Neuronal stem cell (in vitro differentiated cells): ENCODE results near the gene ZFP92.

Experiments
- DNase-seq: peaks from one replicate; pipeline ENCODE4 v3.0.0-alpha.2; 2013; ENCODE audit warnings: low spot score
- H2AFZ ChIP-seq: one replicate; pipeline ENCODE4 v1.6.1; 2013; ENCODE audit warnings: mild to moderate bottlenecking, low read length, inconsistent platforms
- H2AK5ac ChIP-seq: 2 replicates; pipeline ENCODE4 v1.6.1; 2013; ENCODE audit warnings: low read depth, mild to moderate bottlenecking, inconsistent platforms, low read length, moderate library complexity, mixed read lengths
- H2BK120ac ChIP-seq: 2 replicates; pipeline ENCODE4 v1.6.1; 2013; ENCODE audit warnings: low read depth, mild to moderate bottlenecking, inconsistent platforms, low read length, moderate library complexity, mixed read lengths
- H2BK12ac ChIP-seq: one replicate; pipeline ENCODE4 v1.6.1; 2013; ENCODE audit warnings: low read length, inconsistent platforms
- H2BK15ac ChIP-seq: 2 replicates; pipeline ENCODE4 v1.6.1; 2013; ENCODE audit warnings: mild to moderate bottlenecking, low read length, inconsistent platforms, mixed read lengths
- H2BK5ac ChIP-seq: one replicate; pipeline ENCODE4 v1.6.1; 2013; ENCODE audit warnings: inconsistent platforms, mild to moderate bottlenecking, low read length, moderate library complexity
- H3K14ac ChIP-seq: one replicate; pipeline ENCODE4 v1.6.1; 2013; ENCODE audit warnings: low read length, inconsistent platforms
- H3K18ac ChIP-seq: 2 replicates; pipeline ENCODE4 v1.6.1; 2013; ENCODE audit warnings: low read length, inconsistent platforms
- H3K23ac ChIP-seq: 2 replicates; pipeline ENCODE4 v1.6.1; 2013; ENCODE audit warnings: low read depth, mild to moderate bottlenecking, mixed read lengths, low read length, inconsistent platforms; ENCODE audit not compliant: poor library complexity
- H3K27ac ChIP-seq: replicated peaks from 3 replicates; pipeline ENCODE4 v1.5.1; 2013; ENCODE audit warnings: low read length, inconsistent platforms
- H3K27me3 ChIP-seq, 3 experiments: 2 replicates each; pipeline ENCODE4 v1.6.1; 2013; ENCODE audit warnings: low read length in 3 of 3, mild to moderate bottlenecking in 2 of 3, inconsistent platforms in 1 of 3, low read depth in 1 of 3, mixed read lengths in 1 of 3, moderate library complexity in 1 of 3; ENCODE audit not compliant: control insufficient read depth in 3 of 3, insufficient read depth in 3 of 3
- H3K36me3 ChIP-seq, 2 donors: replicated peaks in 1 of 2; 2 replicates each; pipeline ENCODE4 v1.6.1; 2013; ENCODE audit warnings: low read length in 2 of 2; ENCODE audit not compliant: control insufficient read depth in 2 of 2, insufficient read depth in 2 of 2
- H3K4ac ChIP-seq: 2 replicates; pipeline ENCODE4 v1.6.1; 2013; ENCODE audit warnings: inconsistent platforms, mild to moderate bottlenecking, low read length, moderate library complexity
- H3K4me1 ChIP-seq, 2 donors: 1 replicate in 1 of 2; 2 replicates in 1 of 2; pipeline ENCODE4 v1.6.1; 2013; ENCODE audit warnings: low read length in 2 of 2, low read depth in 1 of 2; ENCODE audit not compliant: control insufficient read depth in 2 of 2, insufficient read depth in 1 of 2
- H3K4me2 ChIP-seq: one replicate; pipeline ENCODE4 v1.6.1; 2013; ENCODE audit warnings: mild to moderate bottlenecking, low read length, inconsistent platforms; ENCODE audit not compliant: insufficient read depth, poor library complexity, severe bottlenecking
- H3K4me3 ChIP-seq, 2 donors: 2 replicates each; pipeline ENCODE4 v1.5.1; 2013; ENCODE audit warnings: low read length in 2 of 2, mild to moderate bottlenecking in 2 of 2, inconsistent platforms in 1 of 2, moderate library complexity in 1 of 2
- H3K79me1 ChIP-seq: one replicate; pipeline ENCODE4 v1.6.1; 2013; ENCODE audit warnings: low read depth, mild to moderate bottlenecking, inconsistent platforms, low read length, moderate library complexity
- H3K9ac ChIP-seq: one replicate; pipeline ENCODE4 v1.6.1; 2013; ENCODE audit warnings: mild to moderate bottlenecking, low read depth, low read length, inconsistent platforms; ENCODE audit not compliant: poor library complexity
- H3K9me3 ChIP-seq, 2 donors: replicated peaks in 1 of 2; 2 replicates each; pipeline versions ENCODE3 to v1.6.1; 2013; ENCODE audit warnings: low read length in 2 of 2, mild to moderate bottlenecking in 2 of 2, inconsistent platforms in 1 of 2, low read depth in 1 of 2, mixed read lengths in 1 of 2, moderate library complexity in 1 of 2; ENCODE audit not compliant: control insufficient read depth in 2 of 2, insufficient read depth in 1 of 2
- H4K8ac ChIP-seq: one replicate; pipeline ENCODE4 v1.6.1; 2013; ENCODE audit warnings: low read depth, mild to moderate bottlenecking, inconsistent platforms, low read length, moderate library complexity
- H4K91ac ChIP-seq: one replicate; pipeline ENCODE4 v1.6.1; 2013; ENCODE audit warnings: low read length, low read depth, mild to moderate bottlenecking, inconsistent platforms; ENCODE audit not compliant: poor library complexity
- WGBS, 2 donors: extraction: QIAGEN DNeasy Blood & Tissue Kit; methylation state at CpG; one replicate each; pipeline ENCODE4 v1.1.7; 2013; ENCODE audit warnings: missing lambda C conversion rate in 2 of 2, mixed read lengths in 1 of 2; ENCODE audit not compliant: insufficient read length in 2 of 2, insufficient replicate concordance in 1 of 2; ENCODE audit errors: extremely low coverage in 2 of 2; 5-methylcytosine and 5-hydroxymethylcytosine counted together

Gene ZFP92

GRCh38 chrX:153448556-153449367, 37.5 kb downstream of the ZFP92 start:
- Histone ChIP-seq H3K4me1 (no peaks in the 10 kb centered on the region), H3K9me3 (no peaks in the 10 kb centered on the region), H3K23ac (no peak overlapping the region), H2AFZ (no peak overlapping the region), H3K27me3 (peaks cover 0 to 17% (median 0%) of the 10 kb centered on the region in 3 experiments), H3K27ac (no peak overlapping the region), H3K4ac (no peak overlapping the region), H4K91ac (no peak overlapping the region), H2BK5ac (no peak overlapping the region), H2AK5ac (no peak overlapping the region), H3K4me3 (no peak overlapping the region), H3K18ac (no peak overlapping the region), H2BK120ac (no peak overlapping the region), H2BK15ac (no peak overlapping the region), H3K4me2 (no peak overlapping the region), H3K36me3 (peaks cover 2 to 8% of the 10 kb centered on the region in 2 donors), H2BK12ac (no peak overlapping the region), H3K79me1 (peaks cover 1% of the 10 kb centered on the region), H3K9ac (no peak overlapping the region), H3K14ac (no peak overlapping the region), H4K8ac (no peak overlapping the region)
- DNase-seq = no peak
- WGBS, 2 donors = no CpG with 5 or more reads among the region's 21 CpGs

GRCh38 chrX:153449368-153450113, 38.3 kb downstream of the ZFP92 start:
- Histone ChIP-seq H3K27ac (no peak overlapping the region), H2BK5ac (no peak overlapping the region), H2BK15ac (no peak overlapping the region), H3K4ac (no peak overlapping the region), H4K91ac (no peak overlapping the region), H3K4me1 (no peaks in the 10 kb centered on the region), H4K8ac (no peak overlapping the region), H2BK120ac (no peak overlapping the region), H3K4me2 (no peak overlapping the region), H3K27me3 (peaks cover 0 to 17% (median 0%) of the 10 kb centered on the region in 3 experiments), H2AFZ (no peak overlapping the region), H3K79me1 (peaks cover 1% of the 10 kb centered on the region), H2AK5ac (no peak overlapping the region), H3K23ac (no peak overlapping the region), H2BK12ac (no peak overlapping the region), H3K4me3 (no peak overlapping the region), H3K18ac (no peak overlapping the region), H3K14ac (no peak overlapping the region), H3K36me3 (peaks cover 2 to 12% of the 10 kb centered on the region in 2 donors), H3K9me3 (no peaks in the 10 kb centered on the region), H3K9ac (no peak overlapping the region)
- WGBS, 2 donors = no CpG with 5 or more reads among the region's 15 CpGs
- DNase-seq = no peak

GRCh38 chrX:153450114-153450948, 39.1 kb downstream of the ZFP92 start:
- no peak overlapping the region for H3K14ac ChIP-seq
- H3K27me3 ChIP-seq = peaks cover 0 to 17% (median 0%) of the 10 kb centered on the region in 3 experiments
- H3K27ac ChIP-seq = no peak overlapping the region
- no CpG with 5 or more reads among the region's 26 CpGs for whole genome bisulfite sequencing, 2 donors
- peaks cover 1% of the 10 kb centered on the region for H3K79me1 ChIP-seq
- H2BK12ac ChIP-seq = no peak overlapping the region
- H4K8ac ChIP-seq = no peak overlapping the region
- no peak overlapping the region for H3K18ac ChIP-seq
- no peak overlapping the region for H3K23ac ChIP-seq
- no peak overlapping the region for H2AFZ ChIP-seq
- H3K36me3 ChIP-seq = peaks cover 2 to 15% of the 10 kb centered on the region in 2 donors
- H3K9ac ChIP-seq = no peak overlapping the region
- no peak overlapping the region for H3K4ac ChIP-seq
- no peak overlapping the region for H3K4me3 ChIP-seq
- no peaks in the 10 kb centered on the region for H3K9me3 ChIP-seq
- no peak overlapping the region for H2BK5ac ChIP-seq
- H4K91ac ChIP-seq = no peak overlapping the region
- H3K4me1 ChIP-seq = no peaks in the 10 kb centered on the region
- no peak overlapping the region for H2BK120ac ChIP-seq
- no peak overlapping the region for H2AK5ac ChIP-seq
- no peak overlapping the region for H3K4me2 ChIP-seq
- no peak overlapping the region for H2BK15ac ChIP-seq
- no peak for DNase-seq
